GM12892 (cell line): ENCODE measurements around the gene ANKRD11.

Source experiments
- POLR2A ChIP-seq: IDR thresholded peaks from 2 replicates; pipeline ENCODE4 v1.6.1; 2011; ENCODE audit warnings: low read depth, low read length, control low read depth
- POLR2AphosphoS5 ChIP-seq: IDR thresholded peaks from 2 replicates; pipeline ENCODE4 v1.6.1; 2011; ENCODE audit warnings: low read depth, low read length, control low read depth
- TAF1 ChIP-seq: IDR thresholded peaks from 2 replicates; pipeline ENCODE4 v1.6.1; 2011; ENCODE audit warnings: low read depth, mild to moderate bottlenecking, control low read depth, low read length, borderline replicate concordance

- no peak for TF ChIP-seq POLR2AphosphoS5
- TF ChIP-seq POLR2A: no peak
- TF ChIP-seq TAF1: no peak
Observed at GRCh38 chr16:89484041-89484501, 6.3 kb downstream of the ANKRD11 start.
